ENCODE data around the gene NLRC3. TPM values are rescaled to one million over a fixed set of nuclear protein-coding genes. Genes with fewer than 3 reads are reported as not detected.

NLRC3 gene
- total RNA-seq, 1 donor from 2014 or later = 0.12 TPM

GRCh38 chr16:3608069-3608468 lies 30.9 kb upstream of the NLRC3 start:
- H3K36me3 Mint-ChIP-seq (ENCODE audit: low read depth) = peaks cover 12% of the 10 kb centered on the region
- TF ChIP-seq CTCF (IDR thresholded peaks at IDR 0.05) = no peak
- DNase-seq (ENCODE audit: low spot score) = no peak
- H3K4me1 Mint-ChIP-seq (ENCODE audit: low read depth) = peaks cover 25% of the 10 kb centered on the region
- H3K27me3 Mint-ChIP-seq (ENCODE audit: low read depth) = no peaks in the 10 kb centered on the region
- no peak overlapping the region for H3K27ac Mint-ChIP-seq (ENCODE audit: unreplicated experiment)
- H3K4me3 Mint-ChIP-seq (ENCODE audit: unreplicated experiment) = no peak overlapping the region
- no peaks in the 10 kb centered on the region for H3K9me3 Mint-ChIP-seq (ENCODE audit: low read depth)

GRCh38 chr16:3607634-3608033 lies 30.4 kb upstream of the NLRC3 start:
- Mint-ChIP-seq H3K4me3 (ENCODE audit: unreplicated experiment) (no peak overlapping the region), H3K9me3 (ENCODE audit: low read depth) (no peaks in the 10 kb centered on the region), H3K4me1 (ENCODE audit: low read depth) (peaks cover 20% of the 10 kb centered on the region), H3K36me3 (ENCODE audit: low read depth) (peaks cover 13% of the 10 kb centered on the region), H3K27ac (ENCODE audit: unreplicated experiment) (no peak overlapping the region), H3K27me3 (ENCODE audit: low read depth) (no peaks in the 10 kb centered on the region)
- no peak for TF ChIP-seq CTCF (IDR thresholded peaks at IDR 0.05)
- DNase-seq (ENCODE audit: low spot score) = no peak

GRCh38 chr16:3607161-3607560 lies 30.0 kb upstream of the NLRC3 start:
- no peaks in the 10 kb centered on the region for H3K27me3 Mint-ChIP-seq (ENCODE audit: low read depth)
- TF ChIP-seq CTCF (IDR thresholded peaks at IDR 0.05) = no peak

GRCh38 chr16:3606441-3606840 lies 29.2 kb upstream of the NLRC3 start:
- Mint-ChIP-seq H3K27me3 (ENCODE audit: low read depth) (no peaks in the 10 kb centered on the region), H3K4me3 (ENCODE audit: unreplicated experiment) (no peak overlapping the region), H3K27ac (ENCODE audit: unreplicated experiment) (no peak overlapping the region), H3K36me3 (ENCODE audit: low read depth) (peaks cover 20% of the 10 kb centered on the region), H3K4me1 (ENCODE audit: low read depth) (peaks cover 11% of the 10 kb centered on the region), H3K9me3 (ENCODE audit: low read depth) (no peaks in the 10 kb centered on the region)
- TF ChIP-seq CTCF (IDR thresholded peaks at IDR 0.05) = no peak
- no peak for DNase-seq (ENCODE audit: low spot score)

More at GRCh38 chr16:3607161-3607560, 30.0 kb upstream of the NLRC3 start:
- Mint-ChIP-seq H3K36me3 (ENCODE audit: low read depth) (peaks cover 15% of the 10 kb centered on the region), H3K4me1 (ENCODE audit: low read depth) (peaks cover 17% of the 10 kb centered on the region), H3K27ac (ENCODE audit: unreplicated experiment) (no peak overlapping the region), H3K4me3 (ENCODE audit: unreplicated experiment) (no peak overlapping the region), H3K9me3 (ENCODE audit: low read depth) (no peaks in the 10 kb centered on the region)
- no peak for DNase-seq (ENCODE audit: low spot score)

- no peak for TF ChIP-seq CTCF (IDR thresholded peaks at IDR 0.05)
- Mint-ChIP-seq H3K4me3 (ENCODE audit: unreplicated experiment) (no peak overlapping the region), H3K27ac (ENCODE audit: unreplicated experiment) (no peak overlapping the region), H3K36me3 (ENCODE audit: low read depth) (peaks cover 32% of the 10 kb centered on the region), H3K27me3 (ENCODE audit: low read depth) (no peaks in the 10 kb centered on the region), H3K4me1 (ENCODE audit: low read depth) (no peaks in the 10 kb centered on the region), H3K9me3 (ENCODE audit: low read depth) (no peaks in the 10 kb centered on the region)
- DNase-seq (ENCODE audit: low spot score) = no peak
Observed at GRCh38 chr16:3602320-3602653, 25.1 kb upstream of the NLRC3 start.
